Measurements from ENCODE around the gene RAD51B.

The RAD51B gene

DNA sequence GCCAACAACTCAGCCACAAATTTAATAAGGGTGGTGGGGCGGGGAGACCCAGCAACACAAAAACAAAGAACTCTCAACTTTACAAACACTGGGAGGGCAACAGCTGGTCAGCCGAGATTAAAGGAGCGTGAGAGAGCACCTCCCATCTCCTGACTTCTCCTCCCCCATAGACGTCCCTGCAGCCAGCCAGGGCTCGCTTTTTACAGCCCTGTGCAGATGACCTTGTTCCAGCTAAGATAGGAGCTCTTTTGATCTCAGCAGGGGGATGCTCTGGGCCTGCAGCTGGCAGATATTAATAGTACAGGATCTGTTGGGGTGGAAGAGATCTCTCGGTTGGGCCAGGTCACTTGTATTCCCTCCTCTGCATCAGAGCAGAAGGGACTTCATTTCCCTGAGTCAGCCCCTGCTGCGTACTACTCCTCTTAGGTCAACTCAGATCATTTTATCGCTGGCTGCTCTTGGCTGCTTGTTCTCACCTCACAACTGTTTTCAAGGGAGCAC, 475.8 kb downstream of the RAD51B start:
- H3K27me3 ChIP-seq (replicated peaks; ENCODE audit: insufficient read depth, low read length), result no peaks in the 10 kb centered on the region
- H3K4me1 ChIP-seq (ENCODE audit: low read length), result peaks cover 13% of the 10 kb centered on the region
- H3K27ac ChIP-seq (ENCODE audit: low read length), result no peak overlapping the region

DNA sequence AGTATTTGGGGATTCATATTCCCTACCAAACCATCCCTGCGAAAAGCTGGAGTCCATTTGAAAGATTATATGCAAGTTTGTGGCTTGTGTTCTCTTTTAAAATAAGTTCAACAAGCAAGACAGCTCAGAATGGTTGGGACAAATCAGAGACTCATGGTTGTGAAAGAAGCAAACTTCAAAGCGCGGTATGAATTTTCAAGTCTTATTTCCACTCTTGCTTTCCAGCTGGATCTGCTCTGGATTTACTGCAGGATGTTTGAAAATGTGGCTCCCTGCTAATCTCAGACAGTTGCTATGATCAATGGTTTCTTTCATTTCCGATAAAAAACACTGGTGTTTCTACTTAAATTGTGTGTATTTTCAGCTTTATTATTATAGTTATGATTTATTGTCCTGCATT, 477.5 kb downstream of the RAD51B start:
- no peak overlapping the region for H3K27ac ChIP-seq (ENCODE audit: low read length)
- H3K9me2 ChIP-seq (replicated peaks; ENCODE audit: insufficient read depth, low read length), result no peaks in the 10 kb centered on the region
- no peaks in the 10 kb centered on the region for H3K9me3 ChIP-seq (replicated peaks; ENCODE audit: insufficient read depth, low read length)
- no peak overlapping the region for H3K4me2 ChIP-seq (ENCODE audit: low read depth, low read length)
- no peak overlapping the region for H3K9ac ChIP-seq (ENCODE audit: low read length)
- no peaks in the 10 kb centered on the region for H3K36me3 ChIP-seq (replicated peaks; ENCODE audit: insufficient read depth, low read length)
- H3K27me3 ChIP-seq (replicated peaks; ENCODE audit: insufficient read depth, low read length), result no peaks in the 10 kb centered on the region
- no peak for DNase-seq
- H3K4me3 ChIP-seq (ENCODE audit: low read length), result no peak overlapping the region
- no peak overlapping the region for H2AFZ ChIP-seq (ENCODE audit: low read length)
- no peak for TF ChIP-seq EZH2 (optimal IDR thresholded peaks at IDR 0.05; ENCODE audit: low read depth, low read length)
- TF ChIP-seq, protein P1, sequence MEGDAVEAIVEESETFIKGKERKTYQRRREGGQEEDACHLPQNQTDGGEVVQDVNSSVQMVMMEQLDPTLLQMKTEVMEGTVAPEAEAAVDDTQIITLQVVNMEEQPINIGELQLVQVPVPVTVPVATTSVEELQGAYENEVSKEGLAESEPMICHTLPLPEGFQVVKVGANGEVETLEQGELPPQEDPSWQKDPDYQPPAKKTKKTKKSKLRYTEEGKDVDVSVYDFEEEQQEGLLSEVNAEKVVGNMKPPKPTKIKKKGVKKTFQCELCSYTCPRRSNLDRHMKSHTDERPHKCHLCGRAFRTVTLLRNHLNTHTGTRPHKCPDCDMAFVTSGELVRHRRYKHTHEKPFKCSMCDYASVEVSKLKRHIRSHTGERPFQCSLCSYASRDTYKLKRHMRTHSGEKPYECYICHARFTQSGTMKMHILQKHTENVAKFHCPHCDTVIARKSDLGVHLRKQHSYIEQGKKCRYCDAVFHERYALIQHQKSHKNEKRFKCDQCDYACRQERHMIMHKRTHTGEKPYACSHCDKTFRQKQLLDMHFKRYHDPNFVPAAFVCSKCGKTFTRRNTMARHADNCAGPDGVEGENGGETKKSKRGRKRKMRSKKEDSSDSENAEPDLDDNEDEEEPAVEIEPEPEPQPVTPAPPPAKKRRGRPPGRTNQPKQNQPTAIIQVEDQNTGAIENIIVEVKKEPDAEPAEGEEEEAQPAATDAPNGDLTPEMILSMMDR (IDR thresholded peaks at IDR 0.05; ENCODE audit: low read length), result no peak
- no peak for TF ChIP-seq EZH2phosphoT487 (IDR thresholded peaks at IDR 0.05; ENCODE audit: low read length)
- H4K20me1 ChIP-seq (ENCODE audit: insufficient read depth, low read length), result no peaks in the 10 kb centered on the region
- 0 out of 2 replicates have a peak, but pooled peaks cover 2% of the 10 kb centered on the region for H3F3A ChIP-seq (ENCODE audit: insufficient read depth, low read length)
- no peaks in the 10 kb centered on the region for H3K79me2 ChIP-seq (ENCODE audit: low read length)
- H3K4me1 ChIP-seq (ENCODE audit: low read length), result peaks cover 10% of the 10 kb centered on the region

More for the DNA sequence above, 475.8 kb downstream of the RAD51B start:
- no peak overlapping the region for H3K4me2 ChIP-seq (ENCODE audit: low read depth, low read length)
- H3F3A ChIP-seq (ENCODE audit: insufficient read depth, low read length), result 0 out of 2 replicates have a peak, but pooled peaks cover 4% of the 10 kb centered on the region
- no peaks in the 10 kb centered on the region for H4K20me1 ChIP-seq (ENCODE audit: insufficient read depth, low read length)
- no peak for DNase-seq
- H3K36me3 ChIP-seq (replicated peaks; ENCODE audit: insufficient read depth, low read length), result no peaks in the 10 kb centered on the region
- H3K4me3 ChIP-seq (ENCODE audit: low read length), result no peak overlapping the region
- TF ChIP-seq EZH2 (optimal IDR thresholded peaks at IDR 0.05; ENCODE audit: low read depth, low read length) (no peak), EZH2phosphoT487 (IDR thresholded peaks at IDR 0.05; ENCODE audit: low read length) (no peak)
- TF ChIP-seq, protein P1 (IDR thresholded peaks at IDR 0.05; ENCODE audit: low read length), result no peak
- no peaks in the 10 kb centered on the region for H3K9me2 ChIP-seq (replicated peaks; ENCODE audit: insufficient read depth, low read length)
- no peak overlapping the region for H3K9ac ChIP-seq (ENCODE audit: low read length)
- no peaks in the 10 kb centered on the region for H3K79me2 ChIP-seq (ENCODE audit: low read length)
- no peaks in the 10 kb centered on the region for H3K9me3 ChIP-seq (replicated peaks; ENCODE audit: insufficient read depth, low read length)
- no peak overlapping the region for H2AFZ ChIP-seq (ENCODE audit: low read length)

DNA sequence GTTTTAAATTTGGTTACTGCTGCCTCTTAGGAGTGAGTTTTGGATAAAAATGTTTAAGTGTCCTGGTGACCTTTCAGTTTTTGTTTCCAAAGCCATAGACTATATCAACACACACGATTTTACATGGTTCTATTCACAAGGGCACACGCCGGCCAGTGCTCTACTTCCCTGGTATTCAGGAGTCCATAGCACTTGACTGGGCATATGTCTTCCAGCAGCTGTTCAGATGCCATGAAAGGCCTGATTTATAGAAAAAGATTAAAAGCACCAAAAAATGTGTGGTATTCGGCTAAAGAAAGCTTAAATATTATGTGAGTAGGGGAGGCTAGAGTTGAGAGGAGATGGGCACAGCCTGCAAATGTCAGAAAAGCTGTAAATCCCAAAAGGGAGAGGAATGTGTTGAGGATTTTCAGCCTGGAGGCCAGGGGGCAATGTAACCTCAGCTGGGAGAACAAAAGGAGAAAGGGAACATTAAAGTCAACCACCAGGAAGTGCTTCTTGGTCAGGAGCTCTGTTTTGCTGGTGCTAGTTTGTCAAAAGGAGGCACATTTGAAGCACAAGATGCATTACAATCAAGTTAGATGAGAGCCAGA, 478.4 kb downstream of the RAD51B start:
- Histone ChIP-seq H3K9me2 (replicated peaks; ENCODE audit: insufficient read depth, low read length) (no peaks in the 10 kb centered on the region), H3K9me3 (replicated peaks; ENCODE audit: insufficient read depth, low read length) (no peaks in the 10 kb centered on the region), H3K9ac (ENCODE audit: low read length) (no peak overlapping the region), H3K36me3 (replicated peaks; ENCODE audit: insufficient read depth, low read length) (no peaks in the 10 kb centered on the region), H3K27me3 (replicated peaks; ENCODE audit: insufficient read depth, low read length) (no peaks in the 10 kb centered on the region), H3K4me1 (ENCODE audit: low read length) (peaks cover 2% of the 10 kb centered on the region; the same call in 1 of the 2 replicates), H3K27ac (ENCODE audit: low read length) (no peak overlapping the region), H4K20me1 (ENCODE audit: insufficient read depth, low read length) (no peaks in the 10 kb centered on the region), H3K4me2 (ENCODE audit: low read depth, low read length) (no peak overlapping the region), H3K79me2 (ENCODE audit: low read length) (no peaks in the 10 kb centered on the region), H3K4me3 (ENCODE audit: low read length) (no peak overlapping the region), H3F3A (ENCODE audit: insufficient read depth, low read length) (no peaks in the 10 kb centered on the region), H2AFZ (ENCODE audit: low read length) (no peak overlapping the region)
- DNase-seq, result no peak
- TF ChIP-seq EZH2phosphoT487 (IDR thresholded peaks at IDR 0.05; ENCODE audit: low read length) (no peak), EZH2 (optimal IDR thresholded peaks at IDR 0.05; ENCODE audit: low read depth, low read length) (no peak)
- TF ChIP-seq, protein P1 (IDR thresholded peaks at IDR 0.05; ENCODE audit: low read length), result no peak
